ENCODE results near the gene MUSTN1. TPM values are rescaled to one million over a fixed set of nuclear protein-coding genes. Genes with fewer than 3 reads are reported as not detected.

MUSTN1 gene
- polyA plus RNA-seq, 3 donors, result 2.9 to 129 (median 19.6) TPM

Other genes with a start within 250 kb of the MUSTN1 start
- gene PBRM1, start 149.1 kb downstream of the MUSTN1 start, polyA plus RNA-seq, result 10 to 100 TPM in 2 of 3 donors, 1 to 10 TPM in 1; 8.1 to 20.9 (median 15.3) TPM
- gene GNL3, start 149.0 kb downstream of the MUSTN1 start, polyA plus RNA-seq, result 10 to 100 TPM; 46.8 to 87.4 (median 67.3) TPM
- gene GLT8D1, start 129.2 kb downstream of the MUSTN1 start, polyA plus RNA-seq, result 10 to 100 TPM; 23.5 to 35.5 (median 30.4) TPM
- gene SPCS1, start 128.9 kb downstream of the MUSTN1 start, polyA plus RNA-seq, result 100 to 1,000 TPM in 2 of 3 donors, 10 to 100 TPM in 1; 81.8 to 109 (median 101) TPM
- gene NEK4, start 64.1 kb downstream of the MUSTN1 start, polyA plus RNA-seq, result 1 to 10 TPM; 5.3 to 6.2 (median 5.4) TPM
- under 1 TPM in 2 of 3 donors, not detected in 1; 0.30 to 0.37 TPM for gene ITIH1, start 57.4 kb downstream of the MUSTN1 start, polyA plus RNA-seq
- gene ITIH3, start 40.2 kb downstream of the MUSTN1 start, polyA plus RNA-seq, result 1 to 10 TPM in 1 of 3 donors, under 1 TPM in 2; 0.53 to 2.9 (median 0.91) TPM
- 10 to 100 TPM in 2 of 3 donors, 1 to 10 TPM in 1; 4.0 to 55.2 (median 21.1) TPM for gene ITIH4, start 4.3 kb downstream of the MUSTN1 start, polyA plus RNA-seq
- gene STIMATE, start 62.5 kb upstream of the MUSTN1 start, polyA plus RNA-seq, result 10 to 100 TPM in 2 of 3 donors, 1 to 10 TPM in 1; 4.1 to 14.4 (median 12.9) TPM
- 1 to 10 TPM; 1.9 to 5.2 (median 3.1) TPM for gene SFMBT1, start 211.1 kb upstream of the MUSTN1 start, polyA plus RNA-seq

All from adipose tissue (tissue), 3 donors.